Sigmoid colon (tissue), 4 donors: Measurements from ENCODE around the gene MYO5A.

Source experiments
- POLR2A ChIP-seq, 2 donors: fragments of 450-650 bp; IDR thresholded peaks; one replicate each; pipeline ENCODE4 v1.6.1; 2016; ENCODE audit warnings: antibody characterized with exemption in 2 of 2, mild to moderate bottlenecking in 2 of 2, moderate library complexity in 2 of 2
- POLR2AphosphoS5 ChIP-seq, 4 donors: sonication (generic); formaldehyde crosslinking; IDR thresholded peaks; one replicate each; pipeline ENCODE4 v1.6.1; 2017; ENCODE audit warnings: antibody characterized with exemption in 4 of 4
- TF ChIP-seq, protein P1 (sequence below), 4 experiments: fragments of 450-650 bp in 3 of 4; fragments of 200-600 bp in 1 of 4; IDR thresholded peaks; one replicate each; pipeline ENCODE4 v1.5.1; 2016 to 2019; ENCODE audit warnings: antibody characterized with exemption in 4 of 4, mild to moderate bottlenecking in 3 of 4, moderate library complexity in 2 of 4

DNA sequence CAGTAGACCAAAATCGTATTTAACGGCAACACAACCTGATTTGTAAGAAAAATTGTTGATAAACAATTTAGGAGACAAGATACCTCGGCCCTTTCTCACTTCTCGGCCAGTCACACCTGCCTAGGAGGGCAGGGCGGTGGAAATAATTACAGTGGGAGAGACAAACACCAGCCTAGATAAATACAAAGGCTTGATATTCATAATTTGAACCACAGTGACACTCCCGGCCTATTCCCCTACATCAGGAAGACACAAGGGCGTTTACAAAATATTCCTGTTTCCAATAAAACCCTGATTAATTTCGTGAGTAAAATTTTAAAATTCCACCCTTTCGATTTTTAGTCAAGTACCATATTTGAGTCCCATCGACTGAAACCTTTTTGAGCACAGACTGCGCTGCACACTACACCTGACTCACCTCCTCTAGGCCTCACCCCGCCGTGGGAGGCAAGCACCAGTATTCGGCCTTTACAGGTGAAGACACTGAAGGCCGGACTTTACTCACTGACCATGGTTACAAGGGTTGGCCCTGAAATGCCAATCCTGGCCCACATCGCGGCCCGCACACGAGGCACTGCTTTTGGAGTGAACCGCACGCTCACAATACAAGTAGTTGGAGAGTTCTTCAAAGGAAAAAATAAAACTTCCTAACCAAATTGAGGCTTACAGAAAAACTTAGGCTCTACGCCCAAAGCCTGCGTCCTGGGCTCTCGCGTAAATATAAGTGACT, 39.4 kb upstream of the MYO5A start:
- TF ChIP-seq POLR2A (IDR thresholded peaks at IDR 0.05) (no peak), POLR2AphosphoS5 (IDR thresholded peaks at IDR 0.05) (no peak)
- TF ChIP-seq, protein P1, sequence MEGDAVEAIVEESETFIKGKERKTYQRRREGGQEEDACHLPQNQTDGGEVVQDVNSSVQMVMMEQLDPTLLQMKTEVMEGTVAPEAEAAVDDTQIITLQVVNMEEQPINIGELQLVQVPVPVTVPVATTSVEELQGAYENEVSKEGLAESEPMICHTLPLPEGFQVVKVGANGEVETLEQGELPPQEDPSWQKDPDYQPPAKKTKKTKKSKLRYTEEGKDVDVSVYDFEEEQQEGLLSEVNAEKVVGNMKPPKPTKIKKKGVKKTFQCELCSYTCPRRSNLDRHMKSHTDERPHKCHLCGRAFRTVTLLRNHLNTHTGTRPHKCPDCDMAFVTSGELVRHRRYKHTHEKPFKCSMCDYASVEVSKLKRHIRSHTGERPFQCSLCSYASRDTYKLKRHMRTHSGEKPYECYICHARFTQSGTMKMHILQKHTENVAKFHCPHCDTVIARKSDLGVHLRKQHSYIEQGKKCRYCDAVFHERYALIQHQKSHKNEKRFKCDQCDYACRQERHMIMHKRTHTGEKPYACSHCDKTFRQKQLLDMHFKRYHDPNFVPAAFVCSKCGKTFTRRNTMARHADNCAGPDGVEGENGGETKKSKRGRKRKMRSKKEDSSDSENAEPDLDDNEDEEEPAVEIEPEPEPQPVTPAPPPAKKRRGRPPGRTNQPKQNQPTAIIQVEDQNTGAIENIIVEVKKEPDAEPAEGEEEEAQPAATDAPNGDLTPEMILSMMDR (IDR thresholded peaks at IDR 0.05), result no peak
